Large intestine (tissue), 12 donors: ENCODE measurements around the gene RPSA. TPM values are rescaled to one million over a fixed set of nuclear protein-coding genes. Genes with fewer than 3 reads are reported as not detected.
A peak's percentile ranks its signal among the peaks of the same experiment; 100 is the strongest.
"Not testable (repeated sequence)": the region's sequence is repeated elsewhere in the genome, so short reads cannot be mapped to it uniquely, and the experiment has no call there.

Experiments
- DNase-seq, 2 donors: peaks; one replicate each; pipeline versions ENCODE4 v3.0.0 to v3.0.0-alpha.2; 2013
- H3K27ac ChIP-seq: one replicate; pipeline ENCODE4 v1.5.1; 2013; ENCODE audit warnings: low read length
- H3K27me3 ChIP-seq: 2 replicates; pipeline ENCODE4 v1.6.1; 2013; ENCODE audit warnings: low read length; ENCODE audit not compliant: control insufficient read depth, insufficient read depth
- H3K36me3 ChIP-seq: 2 replicates; pipeline ENCODE4 v1.6.1; 2013; ENCODE audit warnings: low read length; ENCODE audit not compliant: control insufficient read depth, insufficient read depth
- H3K4me1 ChIP-seq: one replicate; pipeline ENCODE4 v1.6.1; 2013; ENCODE audit warnings: low read length; ENCODE audit not compliant: control insufficient read depth, insufficient read depth
- H3K4me3 ChIP-seq: one replicate; pipeline ENCODE4 v1.5.1; 2013; ENCODE audit warnings: low read length
- H3K9me3 ChIP-seq: one replicate; pipeline ENCODE4 v1.6.1; 2013; ENCODE audit warnings: mild to moderate bottlenecking, low read depth, low read length, moderate library complexity; ENCODE audit not compliant: control insufficient read depth
- WGBS: methylation state at CpG from one replicate; pipeline ENCODE4 v1.1.5; 2013; ENCODE audit warnings: low lambda C conversion rate; ENCODE audit not compliant: insufficient coverage; 5-methylcytosine and 5-hydroxymethylcytosine counted together
- long read RNA-seq, 11 donors: transcript quantifications; one replicate each; lab custom pipeline, GENCODE V29; 2026
- polyA plus RNA-seq: library from polyadenylated mRNA; unstranded; fragments of 120-200 nt; gene quantifications from one replicate; pipeline ENCODE4 v1.2.1, GENCODE V29; 2013

RPSA gene
- polyA plus RNA-seq = 1,397 TPM
- long read RNA-seq, donor 1, transcript RPSA-205 (2 exons, 622 nt) = minor isoform, 8 of 517 reads
- long read RNA-seq, donor 1, transcript RPSA-206 (3 exons, 596 nt) = minor isoform, 6 of 517 reads
- long read RNA-seq, donor 1, transcript RPSA-201 (7 exons, 1,171 nt) = major isoform, 417 of 517 reads
- long read RNA-seq, donor 1, partial matches to known transcripts = 41 of 517 reads
- long read RNA-seq, donor 1, other reads (novel, unspliced or antisense) = 39 of 517 reads
- long read RNA-seq, donor 2, transcript RPSA-205 (2 exons, 622 nt) = minor isoform, 8 of 866 reads
- long read RNA-seq, donor 2, transcript RPSA-206 (3 exons, 596 nt) = minor isoform, 9 of 866 reads
- long read RNA-seq, donor 2, transcript RPSA-201 (7 exons, 1,171 nt) = major isoform, 655 of 866 reads
- long read RNA-seq, donor 2, partial matches to known transcripts = 120 of 866 reads
- long read RNA-seq, donor 2, other reads (novel, unspliced or antisense) = 64 of 866 reads
- long read RNA-seq, donor 3 = 0 reads
- long read RNA-seq, donor 4, transcript RPSA-201 (7 exons, 1,171 nt) = major isoform, 76 of 90 reads
- long read RNA-seq, donor 4, partial matches to known transcripts = 0 of 90 reads
- long read RNA-seq, donor 4, other reads (novel, unspliced or antisense) = 9 of 90 reads
- long read RNA-seq, donor 5, transcript RPSA-201 (7 exons, 1,171 nt) = major isoform, 261 of 342 reads
- long read RNA-seq, donor 5, transcript RPSA-205 (2 exons, 622 nt) = minor isoform, 5 of 342 reads
- long read RNA-seq, donor 5, partial matches to known transcripts = 41 of 342 reads
- long read RNA-seq, donor 5, other reads (novel, unspliced or antisense) = 29 of 342 reads
- long read RNA-seq, donor 6, transcript RPSA-201 (7 exons, 1,171 nt) = major isoform, 597 of 848 reads
- long read RNA-seq, donor 6, transcript RPSA-206 (3 exons, 596 nt) = minor isoform, 17 of 848 reads
- long read RNA-seq, donor 6, transcript RPSA-205 (2 exons, 622 nt) = minor isoform, 17 of 848 reads
- long read RNA-seq, donor 6, transcript RPSA-207 (5 exons, 1,227 nt) = minor isoform, 9 of 848 reads
- long read RNA-seq, donor 6, partial matches to known transcripts = 147 of 848 reads
- long read RNA-seq, donor 6, other reads (novel, unspliced or antisense) = 56 of 848 reads
- long read RNA-seq, donor 7, transcript RPSA-201 (7 exons, 1,171 nt) = major isoform, 303 of 404 reads
- long read RNA-seq, donor 7, transcript RPSA-205 (2 exons, 622 nt) = minor isoform, 6 of 404 reads
- long read RNA-seq, donor 7, transcript RPSA-206 (3 exons, 596 nt) = minor isoform, 7 of 404 reads
- long read RNA-seq, donor 7, partial matches to known transcripts = 61 of 404 reads
- long read RNA-seq, donor 7, other reads (novel, unspliced or antisense) = 22 of 404 reads
- long read RNA-seq, donor 8, transcript RPSA-205 (2 exons, 622 nt) = minor isoform, 15 of 1,078 reads
- long read RNA-seq, donor 8, transcript RPSA-206 (3 exons, 596 nt) = minor isoform, 17 of 1,078 reads
- long read RNA-seq, donor 8, transcript RPSA-207 (5 exons, 1,227 nt) = minor isoform, 11 of 1,078 reads
- long read RNA-seq, donor 8, transcript RPSA-201 (7 exons, 1,171 nt) = major isoform, 811 of 1,078 reads
- long read RNA-seq, donor 8, partial matches to known transcripts = 121 of 1,078 reads
- long read RNA-seq, donor 8, other reads (novel, unspliced or antisense) = 95 of 1,078 reads
- long read RNA-seq, donor 9, transcript RPSA-207 (5 exons, 1,227 nt) = minor isoform, 9 of 1,172 reads
- long read RNA-seq, donor 9, transcript RPSA-205 (2 exons, 622 nt) = minor isoform, 11 of 1,172 reads
- long read RNA-seq, donor 9, transcript RPSA-206 (3 exons, 596 nt) = minor isoform, 15 of 1,172 reads
- long read RNA-seq, donor 9, transcript RPSA-201 (7 exons, 1,171 nt) = major isoform, 854 of 1,172 reads
- long read RNA-seq, donor 9, partial matches to known transcripts = 141 of 1,172 reads
- long read RNA-seq, donor 9, other reads (novel, unspliced or antisense) = 138 of 1,172 reads
- long read RNA-seq, donor 10, transcript RPSA-207 (5 exons, 1,227 nt) = minor isoform, 10 of 863 reads
- long read RNA-seq, donor 10, transcript RPSA-201 (7 exons, 1,171 nt) = major isoform, 644 of 863 reads
- long read RNA-seq, donor 10, transcript RPSA-206 (3 exons, 596 nt) = minor isoform, 7 of 863 reads
- long read RNA-seq, donor 10, transcript RPSA-205 (2 exons, 622 nt) = minor isoform, 12 of 863 reads
- long read RNA-seq, donor 10, partial matches to known transcripts = 115 of 863 reads
- long read RNA-seq, donor 10, other reads (novel, unspliced or antisense) = 71 of 863 reads
- long read RNA-seq, donor 11, transcript RPSA-207 (5 exons, 1,227 nt) = minor isoform, 11 of 696 reads
- long read RNA-seq, donor 11, transcript RPSA-205 (2 exons, 622 nt) = minor isoform, 9 of 696 reads
- long read RNA-seq, donor 11, transcript RPSA-201 (7 exons, 1,171 nt) = major isoform, 530 of 696 reads
- long read RNA-seq, donor 11, partial matches to known transcripts = 91 of 696 reads
- long read RNA-seq, donor 11, other reads (novel, unspliced or antisense) = 48 of 696 reads

DNA sequence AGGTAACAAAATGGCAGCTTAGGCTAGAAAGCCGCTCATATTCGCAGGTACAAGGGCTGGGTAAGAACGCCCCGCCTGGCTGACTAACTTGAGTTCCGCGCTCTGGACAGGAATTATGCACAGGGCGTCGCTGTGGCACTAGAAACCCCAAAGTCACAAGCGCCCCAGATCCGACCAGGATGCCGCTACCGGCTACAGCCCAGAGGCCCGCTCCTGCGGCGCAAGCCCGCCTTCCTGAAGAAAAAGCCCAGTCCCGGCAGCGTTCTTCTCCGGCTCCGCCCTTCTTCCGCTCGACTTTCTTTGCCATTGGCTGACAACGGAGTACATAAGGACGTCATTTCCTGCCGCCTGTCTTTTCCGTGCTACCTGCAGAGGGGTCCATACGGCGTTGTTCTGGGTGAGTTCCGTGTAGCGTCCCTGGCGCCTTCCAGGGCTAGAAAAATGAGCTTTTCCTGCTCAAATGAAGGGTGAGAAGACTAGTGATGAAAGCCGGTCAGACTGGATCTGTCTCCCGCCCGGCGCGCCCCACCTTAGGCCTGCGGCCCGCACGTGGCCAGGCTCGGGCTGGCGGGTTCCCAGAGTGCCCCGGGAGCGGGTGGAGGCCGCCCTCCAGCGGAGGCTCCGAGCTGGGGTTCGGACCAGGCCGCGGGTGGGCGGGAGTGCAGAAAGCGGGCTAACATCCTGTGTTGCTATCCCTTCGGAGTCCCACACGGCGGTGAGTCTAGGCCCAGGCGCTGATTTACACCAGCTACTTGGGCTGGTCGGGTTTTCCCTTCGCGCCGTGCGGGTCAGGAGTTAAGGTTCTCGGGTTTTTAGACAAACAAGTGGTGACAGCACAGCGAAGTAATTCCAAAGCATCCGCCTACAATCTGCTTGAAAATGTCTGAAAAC is at the start of gene RPSA:
RPSA (plus strand) TSS at position 353 of the 891 bp plus-strand sequence. CDS start 934 bp downstream, outside the sequence.
- peak within 1 kb of the TSS; percentile 83 for H3K4me3 ChIP-seq
- 0% methylated on average over 3 of the region's 63 CpGs for WGBS

DNA sequence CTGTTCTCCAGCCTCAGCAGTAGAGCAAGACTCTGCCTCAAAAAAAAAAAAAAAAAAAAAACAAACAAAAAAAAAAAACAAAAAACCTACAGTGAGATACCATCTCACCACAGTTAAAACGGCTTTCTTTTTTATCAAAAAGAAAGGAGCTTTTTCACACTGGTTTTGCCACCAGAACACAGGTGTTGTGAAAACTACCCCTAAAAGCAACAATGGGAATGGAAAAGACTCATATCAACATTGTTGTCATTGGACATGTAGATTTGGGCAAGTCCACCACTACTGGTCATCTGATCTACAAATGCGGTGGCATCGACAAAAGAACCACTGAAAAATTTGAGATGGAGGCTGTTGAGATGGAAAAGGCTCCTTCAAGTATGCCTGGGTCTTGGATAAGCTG is 48.2 kb upstream of the RPSA start:
- Histone ChIP-seq H3K27ac (no peak overlapping the region), H3K4me3 (no peak overlapping the region), H3K4me1 (no peaks in the 10 kb centered on the region), H3K27me3 (no peaks in the 10 kb centered on the region), H3K36me3 (no peaks in the 10 kb centered on the region), H3K9me3 (no peaks in the 10 kb centered on the region)
- no CpG with 5 or more reads among the region's 3 CpGs for WGBS
- DNase-seq = no peak

More for the DNA sequence above, at the start of gene RPSA:
- Histone ChIP-seq H3K27ac (peak within 1 kb of the TSS; percentile 82), H3K4me1 (peaks cover 13% of the 10 kb centered on the region), H3K36me3 (peaks cover 37% of the 10 kb centered on the region), H3K27me3 (no peaks in the 10 kb centered on the region), H3K9me3 (no peaks in the 10 kb centered on the region)
- peak; percentile 97 to 98 for DNase-seq

DNA sequence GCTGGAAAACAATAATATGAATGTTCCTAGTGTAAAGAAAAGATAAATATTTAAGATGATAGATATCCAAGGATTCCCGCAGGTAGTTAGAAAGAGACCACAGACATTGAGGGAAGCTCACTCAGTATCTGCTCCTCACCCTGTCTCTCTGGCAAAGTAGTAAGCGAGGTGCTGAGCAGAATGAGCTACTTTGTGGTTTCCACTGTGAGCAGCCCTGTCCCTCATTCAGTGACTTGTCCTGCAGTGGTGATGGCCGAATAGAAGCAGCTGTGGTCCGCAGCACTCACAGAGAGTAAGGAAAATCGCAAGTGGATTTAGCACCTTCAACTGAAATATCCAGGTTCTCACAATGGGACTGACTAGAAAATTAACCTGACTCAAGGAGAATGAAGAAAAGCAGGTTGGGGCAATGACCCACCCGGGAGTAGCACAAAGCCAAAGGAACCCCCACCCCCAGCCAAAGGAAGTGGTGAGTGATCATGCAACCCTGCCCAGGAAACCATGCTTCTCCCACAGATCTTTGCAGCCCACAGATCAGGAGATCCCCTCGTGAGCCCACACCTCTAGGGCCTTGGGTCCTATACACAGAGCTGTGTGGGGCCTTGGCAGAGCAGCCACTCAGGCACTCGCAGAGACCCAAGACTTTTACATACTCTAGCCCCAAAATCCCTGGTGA is 45.1 kb upstream of the RPSA start:
- no peaks in the 10 kb centered on the region for H3K27me3 ChIP-seq
- no peaks in the 10 kb centered on the region for H3K9me3 ChIP-seq
- 80% methylated on average over 1 of the region's 8 CpGs for WGBS
- no peaks in the 10 kb centered on the region for H3K36me3 ChIP-seq
- no peaks in the 10 kb centered on the region for H3K4me1 ChIP-seq
- no peak overlapping the region for H3K4me3 ChIP-seq
- H3K27ac ChIP-seq = no peak overlapping the region
- no peak for DNase-seq

DNA sequence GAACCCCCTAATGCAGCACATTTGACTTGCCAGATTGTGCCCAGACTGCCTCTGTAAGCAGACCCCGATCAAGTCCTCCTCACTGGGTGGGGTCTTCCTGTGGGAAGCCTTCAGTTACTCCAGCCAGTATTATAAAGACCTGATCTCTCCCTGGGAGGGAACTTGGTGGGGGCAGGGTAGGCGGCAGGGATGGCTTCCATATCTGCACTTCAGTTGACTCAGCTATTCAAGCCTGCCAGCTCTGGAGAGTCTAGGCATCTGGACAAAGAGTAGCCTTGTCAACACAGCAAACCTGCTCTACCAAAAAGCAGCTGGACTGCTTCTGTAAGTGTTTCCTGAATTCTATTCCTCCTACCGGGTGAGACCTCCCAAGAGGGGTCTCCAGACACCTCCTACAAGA is 44.3 kb upstream of the RPSA start:
- Histone ChIP-seq H3K27ac (no peak overlapping the region), H3K36me3 (no peaks in the 10 kb centered on the region), H3K4me3 (no peak overlapping the region), H3K9me3 (no peaks in the 10 kb centered on the region), H3K27me3 (no peaks in the 10 kb centered on the region), H3K4me1 (no peaks in the 10 kb centered on the region)
- WGBS = no CpG with 5 or more reads among the region's 3 CpGs
- DNase-seq = no peak

DNA sequence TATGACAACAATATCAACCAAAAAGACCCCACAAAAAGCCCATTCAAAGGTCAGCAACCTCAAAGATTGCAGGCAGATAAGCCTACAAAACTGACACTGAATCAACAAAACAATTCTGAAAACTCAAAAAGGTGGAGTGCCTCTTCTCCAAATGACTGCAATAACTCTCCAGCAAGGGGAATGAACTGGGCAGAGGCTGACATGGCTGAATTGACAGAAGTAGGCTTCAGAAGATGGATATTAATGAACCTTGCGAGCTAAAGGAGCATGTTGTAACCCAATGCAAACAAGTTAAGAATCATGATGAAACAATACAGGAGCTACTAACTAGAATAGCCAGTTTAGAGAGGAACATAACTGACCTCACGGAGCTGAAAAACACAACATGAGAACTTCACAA is 43.7 kb upstream of the RPSA start:
- 83% methylated on average over 1 of the region's 2 CpGs for WGBS
- H3K9me3 ChIP-seq = no peaks in the 10 kb centered on the region
- no peak for DNase-seq
- H3K36me3 ChIP-seq = no peaks in the 10 kb centered on the region
- no peaks in the 10 kb centered on the region for H3K27me3 ChIP-seq
- no peak overlapping the region for H3K27ac ChIP-seq
- H3K4me3 ChIP-seq = no peak overlapping the region
- no peaks in the 10 kb centered on the region for H3K4me1 ChIP-seq

DNA sequence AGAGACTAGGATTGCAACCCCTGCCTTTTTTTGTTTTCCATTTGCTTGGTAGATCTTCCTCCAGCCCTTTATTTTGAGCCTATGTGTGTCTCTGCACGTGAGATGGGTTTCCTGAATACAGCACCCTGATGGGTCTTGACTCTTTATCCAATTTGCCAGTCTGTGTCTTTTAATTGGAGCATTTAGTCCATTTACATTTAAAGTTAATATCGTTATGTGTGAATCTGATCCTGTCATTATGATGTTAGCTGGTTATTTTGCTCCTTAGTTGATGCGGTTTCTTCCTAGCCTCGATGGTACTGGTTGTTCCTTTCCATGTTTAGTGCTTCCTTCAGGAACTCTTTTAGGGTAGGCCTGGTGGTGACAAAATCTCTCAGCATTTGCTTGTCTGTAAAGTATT is 36.1 kb upstream of the RPSA start:
- H3K27me3 ChIP-seq, H3K27ac ChIP-seq, H3K4me3 ChIP-seq, H3K9me3 ChIP-seq, H3K36me3 ChIP-seq, DNase-seq, H3K4me1 ChIP-seq: not testable (repeated sequence)
- no CpG with 5 or more reads among the region's 4 CpGs for WGBS

DNA sequence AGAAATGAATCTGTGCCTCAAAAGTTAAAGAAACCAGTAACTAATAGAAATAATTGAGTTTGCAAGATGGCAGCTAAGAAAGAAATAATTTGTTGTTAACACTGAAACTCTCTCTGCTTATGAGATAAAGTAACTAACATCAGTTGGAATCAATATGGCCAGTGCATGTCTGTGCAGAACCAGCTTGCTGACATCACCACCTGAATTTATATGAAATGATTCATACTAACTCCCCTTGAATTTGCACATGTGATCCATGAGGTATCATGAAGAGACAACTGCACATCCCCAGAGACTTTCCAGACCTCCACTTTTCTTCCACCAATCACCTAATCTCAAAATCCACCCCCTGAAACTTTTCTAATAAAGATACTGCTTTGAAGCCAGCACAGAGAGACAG is 33.7 kb upstream of the RPSA start:
- no peaks in the 10 kb centered on the region for H3K4me1 ChIP-seq
- H3K4me3 ChIP-seq = no peak overlapping the region
- H3K27ac ChIP-seq = no peak overlapping the region
- H3K9me3 ChIP-seq = no peaks in the 10 kb centered on the region
- DNase-seq = no peak
- H3K36me3 ChIP-seq = no peaks in the 10 kb centered on the region
- H3K27me3 ChIP-seq = no peaks in the 10 kb centered on the region
